ENCODE results near the gene TANC1. TPM values are rescaled to one million over a fixed set of nuclear protein-coding genes. Genes with fewer than 3 reads are reported as not detected.

The TANC1 gene
- total and polyA plus RNA-seq, 2 of the 4 experiments (the other 2 are of a cell fraction), result 10.2 to 12.9 TPM

GRCh38 chr2:159050426-159050825 is 82.0 kb downstream of the TANC1 start:
- H3K36me3 ChIP-seq (ENCODE audit: control insufficient read depth, insufficient read depth, low read length), result no peaks in the 10 kb centered on the region
- H3K4me1 ChIP-seq (ENCODE audit: control insufficient read depth, insufficient read depth, low read length), result peaks cover 27% of the 10 kb centered on the region
- no peak overlapping the region for H3K9ac ChIP-seq (ENCODE audit: low read depth, low read length)
- DNase-seq, result no peak
- H3K23ac ChIP-seq (ENCODE audit: low read depth, low read length), result no peak overlapping the region
- H3K18ac ChIP-seq (ENCODE audit: low read depth, low read length), result no peak overlapping the region
- no peak overlapping the region for H4K91ac ChIP-seq (ENCODE audit: insufficient read depth, low read depth, low read length)
- CTCF ChIA-PET, result no interaction called here
- no peak for TF ChIP-seq CTCF (conservative IDR thresholded peaks at IDR 0.05; ENCODE audit: low read depth, low read length)
- TF ChIP-seq RAD21 (IDR thresholded peaks at IDR 0.05; ENCODE audit: low read length), result no peak
- no peak for TF ChIP-seq BHLHE40 (IDR thresholded peaks at IDR 0.05; ENCODE audit: low read depth, low read length)
- TF ChIP-seq POLR2A (IDR thresholded peaks at IDR 0.05; ENCODE audit: low read depth, low read length), result no peak
- no peak for TF ChIP-seq MAZ (IDR thresholded peaks at IDR 0.05; ENCODE audit: borderline replicate concordance, low read depth, low read length)
- TF ChIP-seq NFE2L2 (IDR thresholded peaks at IDR 0.05; ENCODE audit: low read depth, low read length), result no peak
- TF ChIP-seq RFX5 (IDR thresholded peaks at IDR 0.05; ENCODE audit: low read depth, low read length), result no peak
- no peak for TF ChIP-seq SMC3 (IDR thresholded peaks at IDR 0.05; ENCODE audit: low read depth, low read length)
- no peak for TF ChIP-seq CEBPB (IDR thresholded peaks at IDR 0.05; ENCODE audit: low read depth, low read length)
- no peak for TF ChIP-seq FOS (IDR thresholded peaks at IDR 0.05; ENCODE audit: low read depth, low read length)
- TF ChIP-seq MXI1 (IDR thresholded peaks at IDR 0.05; ENCODE audit: borderline replicate concordance, low read depth, low read length), result no peak
- no peak for TF ChIP-seq MAFK (IDR thresholded peaks at IDR 0.05; ENCODE audit: low read depth, low read length)
- TF ChIP-seq USF2 (IDR thresholded peaks at IDR 0.05; ENCODE audit: low read depth, low read length), result no peak
- TF ChIP-seq RCOR1 (IDR thresholded peaks at IDR 0.05; ENCODE audit: insufficient replicate concordance, low read length), result no peak
- no peak for TF ChIP-seq CHD1 (IDR thresholded peaks at IDR 0.05; ENCODE audit: low read depth, low read length)
- TF ChIP-seq ELK1 (IDR thresholded peaks at IDR 0.05; ENCODE audit: borderline replicate concordance, low read depth, low read length), result no peak
- no peak overlapping the region for H2AK9ac ChIP-seq (replicated peaks; ENCODE audit: low read depth, low read length, poor library complexity)
- intact Hi-C loops (cut with micrococcal nuclease), result no loop called here
- no peak overlapping the region for H3K4ac ChIP-seq (ENCODE audit: low read depth, low read length)
- WGBS, 2 experiments (ENCODE audit: extremely low coverage in 2 of 2, insufficient read length in 1 of 2), result 86% methylated on average over 1 of the region's 1 CpG; no CpG with 5 or more reads in 1 of the 2 experiments
- H3K4me3 ChIP-seq (ENCODE audit: insufficient read depth, low read depth, low read length), result no peak overlapping the region
- POLR2A ChIA-PET (ENCODE audit: unreplicated experiment), result no interaction called here
- H4K8ac ChIP-seq (ENCODE audit: low read depth in 2 of 2, low read length in 2 of 2), result no peak overlapping the region
- no peaks in the 10 kb centered on the region for H3K9me3 ChIP-seq (ENCODE audit: control insufficient read depth, insufficient read depth, low read length)
- no peak overlapping the region for H3K27ac ChIP-seq (ENCODE audit: insufficient read depth, low read length)
- dilution Hi-C loops (cut with HindIII; ENCODE audit: low sequenced_read_pairs, unreplicated experiment), result no loop called here
- no peak overlapping the region for H2BK15ac ChIP-seq (ENCODE audit: low read depth, low read length)
- no peak overlapping the region for H4K5ac ChIP-seq (ENCODE audit: low read depth, low read length)
- no TSS peak for BruUV-seq (replicated peaks)
- H2BK20ac ChIP-seq (ENCODE audit: low read depth, low read length), result no peak overlapping the region
- H3K79me1 ChIP-seq (ENCODE audit: low read depth in 1 of 2, low read length in 2 of 2), result peaks cover 43 to 79% of the 10 kb centered on the region in 2 experiments
- in situ Hi-C loops (cut with MboI; ENCODE audit: low sequenced_read_pairs), result no loop called here
- H3K56ac ChIP-seq (ENCODE audit: extremely low read depth, insufficient read depth, low read length), result no peak overlapping the region
- H3K27me3 ChIP-seq (ENCODE audit: control insufficient read depth, insufficient read depth, low read length), result no peaks in the 10 kb centered on the region
- peaks cover 34% of the 10 kb centered on the region for H3K9me1 ChIP-seq (ENCODE audit: insufficient read depth, low read length)
- H3K4me2 ChIP-seq (ENCODE audit: low read depth, low read length), result no peak overlapping the region
- H2BK120ac ChIP-seq (ENCODE audit: low read depth, low read length), result no peak overlapping the region
- no peak for ATAC-seq (ENCODE audit: low read depth)
- H2BK5ac ChIP-seq (ENCODE audit: low read depth, low read length, poor library complexity, severe bottlenecking), result no peak overlapping the region
- H2AFZ ChIP-seq (replicated peaks; ENCODE audit: low read length, poor library complexity), result no peak overlapping the region
- H4K20me1 ChIP-seq (ENCODE audit: insufficient read depth, low read length), result peaks cover 5% of the 10 kb centered on the region; the same call in 1 of the 2 replicates
- H2AK5ac ChIP-seq (ENCODE audit: low read depth, low read length), result no peak overlapping the region
- no peak overlapping the region for H3K14ac ChIP-seq (replicated peaks; ENCODE audit: low read depth, low read length)

Measured in IMR-90 (cell line).